Transverse colon (tissue), 4 donors: Measurements from ENCODE around the gene OCEL1. TPM values are rescaled to one million over a fixed set of nuclear protein-coding genes. Genes with fewer than 3 reads are reported as not detected.
A peak's percentile ranks its signal among the peaks of the same experiment; 100 is the strongest.
"Not testable (repeated sequence)": the region's sequence is repeated elsewhere in the genome, so short reads cannot be mapped to it uniquely, and the experiment has no call there.

Source experiments
- DNase-seq: peaks from one replicate; pipeline ENCODE4 v3.0.0-alpha.2; 2019
- H3K27ac ChIP-seq, 4 donors: fragments of 200-600 bp; sonication (generic); 2 replicates each; pipeline ENCODE4 v1.5.1; 2016 to 2018; ENCODE audit warnings: inconsistent platforms in 4 of 4
- H3K27me3 ChIP-seq: fragments of 200-600 bp; sonication (generic); 2 replicates; pipeline ENCODE4 v1.5.1; 2017; ENCODE audit warnings: inconsistent platforms
- H3K36me3 ChIP-seq, 4 donors: fragments of 200-600 bp; sonication (generic); 2 replicates each; pipeline ENCODE4 v1.5.1; 2017 to 2019; ENCODE audit warnings: inconsistent platforms in 4 of 4
- H3K4me1 ChIP-seq, 4 donors: fragments of 200-600 bp; sonication (generic); 2 replicates each; pipeline ENCODE4 v1.5.1; 2017 to 2020; ENCODE audit warnings: inconsistent platforms in 4 of 4
- H3K4me3 ChIP-seq, 4 donors: fragments of 200-600 bp; sonication (generic); 1 replicate in 1 of 4; 2 replicates in 3 of 4; pipeline versions ENCODE4 v1.5.1 to v1.6.1; 2017 to 2019; ENCODE audit warnings: inconsistent platforms in 4 of 4
- H3K9me3 ChIP-seq, 2 donors: fragments of 200-600 bp; sonication (generic); 2 replicates each; pipeline ENCODE4 v1.5.1; 2017 to 2019; ENCODE audit warnings: inconsistent platforms in 2 of 2
- EP300 ChIP-seq: sonication (generic); formaldehyde crosslinking; IDR thresholded peaks from one replicate; pipeline ENCODE4 v1.6.1; 2017; ENCODE audit warnings: antibody characterized with exemption, low read depth
- POLR2A ChIP-seq: fragments of 450-650 bp; IDR thresholded peaks from one replicate; pipeline ENCODE4 v1.6.1; 2016; ENCODE audit warnings: antibody characterized with exemption, mild to moderate bottlenecking, moderate library complexity
- POLR2AphosphoS5 ChIP-seq, 3 donors: sonication (generic); formaldehyde crosslinking; IDR thresholded peaks; one replicate each; pipeline ENCODE4 v1.6.1; 2016; ENCODE audit warnings: antibody characterized with exemption in 3 of 3
- WGBS, 2 donors: methylation state at CpG; one replicate each; pipeline ENCODE4 v1.1.5; 2018; ENCODE audit warnings: low coverage in 1 of 2; 5-methylcytosine and 5-hydroxymethylcytosine counted together
- in situ Hi-C, 4 donors: fragments of 200-750 bp; cut with MboI; loops; one replicate each; pipeline versions ENCODE4 v1.15.0 to v1.15.1; 2017; ENCODE audit warnings: low sequenced_read_pairs in 3 of 4, low pct_ligation_motif_present in 1 of 4, low pct_unique_long_range_greater_than_20kb in 1 of 4
- intact Hi-C: fragments of 100-400 bp; cut with DNase I; formaldehyde crosslinking; loops from one replicate; pipeline ENCODE4 v1.15.1; 2023; ENCODE audit warnings: low total_unique reads
- total RNA-seq, 4 donors: library from RNA; depleted of rRNA; stranded (reverse); fragments of >200 nt; gene quantifications; one replicate each; pipeline ENCODE4 v1.1.0, GENCODE V29; 2016
- TF ChIP-seq, protein P1 (sequence below), 5 experiments: fragments of 200-600 bp in 3 of 5; fragments of 450-650 bp in 2 of 5; sonication (generic) in 3 of 5; IDR thresholded peaks; 1 replicate in 2 of 5; 2 replicates in 3 of 5; pipeline ENCODE4 v1.5.1; 2016 to 2017; ENCODE audit warnings: antibody characterized with exemption in 5 of 5, inconsistent platforms in 3 of 5, mild to moderate bottlenecking in 2 of 5, moderate library complexity in 1 of 5

The OCEL1 gene
- total RNA-seq, 4 donors from 2014 or later = 4.8 to 42.6 (median 29.9) TPM

DNA sequence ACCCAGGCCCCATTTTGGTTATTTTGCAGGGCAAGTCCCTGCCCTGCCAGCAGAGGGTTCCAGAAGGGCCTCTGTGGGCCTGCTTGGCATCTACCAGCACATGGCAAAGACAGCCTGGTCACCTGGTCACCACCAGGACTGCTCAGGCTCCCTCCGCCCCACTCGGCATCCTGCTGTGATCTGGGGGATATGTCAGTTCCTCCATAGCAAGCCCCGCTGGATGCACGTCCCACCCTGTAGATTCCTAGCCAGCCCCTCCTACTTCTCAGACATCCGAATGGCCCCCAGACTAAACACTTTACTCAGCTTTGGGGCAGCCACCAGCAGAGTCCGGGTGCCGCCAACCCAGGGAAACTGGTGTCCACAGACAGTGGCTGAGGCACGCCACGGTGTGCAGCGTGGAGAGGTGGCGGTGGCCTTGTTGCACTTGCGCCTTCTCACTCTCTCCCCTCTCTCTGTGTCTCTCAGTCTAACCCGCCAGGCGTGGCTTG, 42.7 kb upstream of the OCEL1 start:
- Histone ChIP-seq H3K4me1 (peaks cover 0 to 7% (median 0%) of the 10 kb centered on the region in 4 donors), H3K36me3 (peaks cover 0 to 21% (median 6%) of the 10 kb centered on the region in 4 donors), H3K27me3 (no peaks in the 10 kb centered on the region), H3K4me3 (peak overlapping the region in 1 of 4 donors; percentile 15), H3K9me3 (no peaks in the 10 kb centered on the region), H3K27ac (peak overlapping the region in 2 of 4 donors; percentile 16 to 17)
- WGBS, 2 donors = 66% methylated on average over 14 of the region's 14 CpGs; no CpG with 5 or more reads in 1 of the 2 donors
- intact Hi-C loops (no loop called here), in situ Hi-C loops (no loop called here)
- TF ChIP-seq POLR2AphosphoS5 (IDR thresholded peaks at IDR 0.05) (no peak), POLR2A (no peak), EP300 (no peak)
- TF ChIP-seq, protein P1, sequence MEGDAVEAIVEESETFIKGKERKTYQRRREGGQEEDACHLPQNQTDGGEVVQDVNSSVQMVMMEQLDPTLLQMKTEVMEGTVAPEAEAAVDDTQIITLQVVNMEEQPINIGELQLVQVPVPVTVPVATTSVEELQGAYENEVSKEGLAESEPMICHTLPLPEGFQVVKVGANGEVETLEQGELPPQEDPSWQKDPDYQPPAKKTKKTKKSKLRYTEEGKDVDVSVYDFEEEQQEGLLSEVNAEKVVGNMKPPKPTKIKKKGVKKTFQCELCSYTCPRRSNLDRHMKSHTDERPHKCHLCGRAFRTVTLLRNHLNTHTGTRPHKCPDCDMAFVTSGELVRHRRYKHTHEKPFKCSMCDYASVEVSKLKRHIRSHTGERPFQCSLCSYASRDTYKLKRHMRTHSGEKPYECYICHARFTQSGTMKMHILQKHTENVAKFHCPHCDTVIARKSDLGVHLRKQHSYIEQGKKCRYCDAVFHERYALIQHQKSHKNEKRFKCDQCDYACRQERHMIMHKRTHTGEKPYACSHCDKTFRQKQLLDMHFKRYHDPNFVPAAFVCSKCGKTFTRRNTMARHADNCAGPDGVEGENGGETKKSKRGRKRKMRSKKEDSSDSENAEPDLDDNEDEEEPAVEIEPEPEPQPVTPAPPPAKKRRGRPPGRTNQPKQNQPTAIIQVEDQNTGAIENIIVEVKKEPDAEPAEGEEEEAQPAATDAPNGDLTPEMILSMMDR (IDR thresholded peaks at IDR 0.05) = no peak
- no peak for DNase-seq

DNA sequence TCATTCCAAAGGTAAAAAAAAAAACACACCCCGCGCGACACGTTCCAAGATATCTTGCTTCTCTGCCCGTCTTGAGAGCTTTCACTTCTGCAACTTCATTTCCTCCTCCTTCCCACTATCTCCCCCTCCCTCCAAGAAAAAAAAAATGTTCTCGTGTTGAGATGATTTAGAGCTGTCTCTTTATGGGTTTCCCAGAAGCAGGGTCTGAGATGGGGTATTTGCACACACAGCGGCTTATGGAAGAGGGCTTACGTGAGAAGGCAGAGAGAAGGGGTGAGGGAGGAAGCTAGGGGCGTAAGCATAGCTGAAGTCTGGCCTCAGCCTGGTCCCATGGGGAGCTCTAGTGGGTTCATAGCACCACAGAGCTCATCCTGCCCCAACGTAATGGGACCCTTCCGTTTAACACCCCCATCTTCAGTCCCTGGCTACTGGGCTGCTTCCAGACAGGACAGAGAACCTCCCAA, 42.1 kb upstream of the OCEL1 start:
- no peak for TF ChIP-seq POLR2A
- TF ChIP-seq POLR2AphosphoS5 (IDR thresholded peaks at IDR 0.05) = no peak
- no peak for TF ChIP-seq EP300
- TF ChIP-seq, protein P1 (IDR thresholded peaks at IDR 0.05) = no peak
- WGBS, 2 donors = 70 to 80% methylated on average over 9 to 11 of the region's 11 CpGs
- intact Hi-C loops = no loop called here

DNA sequence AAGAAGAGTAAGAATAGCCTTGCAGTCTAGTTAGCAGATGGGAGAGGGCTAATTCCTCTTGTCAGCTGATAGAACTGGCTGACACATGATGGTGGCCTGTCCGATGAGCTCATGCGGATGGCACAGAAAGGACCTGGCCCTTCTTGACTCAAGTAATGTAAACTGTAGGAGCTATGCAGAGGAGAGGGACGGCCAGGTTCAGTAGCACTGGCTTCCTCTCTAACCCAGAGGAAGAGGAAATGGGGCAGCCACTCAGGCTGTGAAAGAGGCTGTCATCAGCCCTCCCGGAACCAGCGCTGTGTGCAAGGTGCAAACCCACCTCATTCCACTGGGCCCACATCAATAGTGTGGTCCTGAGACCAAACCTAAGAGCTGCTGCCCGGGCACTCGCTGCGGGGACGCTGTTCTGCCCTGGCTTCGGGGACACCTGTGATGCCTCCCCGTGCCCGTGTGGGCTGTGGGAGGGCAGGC, 41.6 kb upstream of the OCEL1 start:
- 89% methylated on average over 12 of the region's 12 CpGs; no CpG with 5 or more reads in 1 of the 2 donors for WGBS, 2 donors
- in situ Hi-C loops = no loop called here
- Histone ChIP-seq H3K4me1 (peaks cover 0 to 7% (median 0%) of the 10 kb centered on the region in 4 donors), H3K27ac (peak overlapping the region in 3 of 4 donors; percentile 16 to 57 (median 22)), H3K36me3 (peaks cover 0 to 32% (median 11%) of the 10 kb centered on the region in 4 donors), H3K27me3 (no peaks in the 10 kb centered on the region), H3K4me3 (no peak overlapping the region), H3K9me3 (no peaks in the 10 kb centered on the region)
- DNase-seq = peak; percentile 26
- no peak for TF ChIP-seq EP300
- TF ChIP-seq, protein P1 (IDR thresholded peaks at IDR 0.05) = no peak
- TF ChIP-seq POLR2A = no peak
- TF ChIP-seq POLR2AphosphoS5 (IDR thresholded peaks at IDR 0.05) = no peak
- intact Hi-C loops = no loop called here

More for the DNA sequence above, 42.1 kb upstream of the OCEL1 start:
- Histone ChIP-seq H3K4me3 (no peak overlapping the region), H3K27ac (peak overlapping the region in 3 of 4 donors; percentile 16 to 57 (median 22)), H3K9me3 (no peaks in the 10 kb centered on the region), H3K36me3 (peaks cover 0 to 27% (median 8%) of the 10 kb centered on the region in 4 donors), H3K27me3 (no peaks in the 10 kb centered on the region), H3K4me1 (peaks cover 0 to 7% (median 0%) of the 10 kb centered on the region in 4 donors)
- in situ Hi-C loops = no loop called here
- DNase-seq = no peak

DNA sequence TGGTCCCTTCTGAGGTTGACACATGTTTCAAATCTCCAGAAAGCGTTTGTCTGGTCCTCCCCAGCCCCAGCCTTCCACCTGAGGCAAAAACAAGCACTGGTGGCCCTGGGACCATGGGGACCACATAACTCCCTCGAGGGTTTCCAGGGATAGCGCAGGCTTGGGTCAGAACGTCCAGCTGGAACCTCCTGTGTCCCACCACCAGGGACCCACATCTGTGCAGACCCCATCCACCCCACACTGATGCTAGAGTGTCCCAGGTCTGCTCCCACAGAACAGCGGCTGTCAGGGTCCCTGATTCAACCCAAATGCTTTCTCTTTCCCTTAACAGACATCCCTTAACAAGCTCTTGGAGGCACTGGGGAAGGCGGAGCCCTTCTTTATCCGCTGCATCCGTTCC, 40.4 kb upstream of the OCEL1 start:
- no peak overlapping the region for H3K27ac ChIP-seq
- H3K36me3 ChIP-seq = peaks cover 0 to 43% (median 14%) of the 10 kb centered on the region in 4 donors
- H3K4me1 ChIP-seq = peaks cover 0 to 7% (median 0%) of the 10 kb centered on the region in 4 donors
- 88 to 91% methylated on average over 2 to 8 of the region's 8 CpGs for WGBS, 2 donors
- in situ Hi-C loops (no loop called here), intact Hi-C loops (no loop called here)
- H3K9me3 ChIP-seq = no peaks in the 10 kb centered on the region
- DNase-seq = no peak
- H3K4me3 ChIP-seq = no peak overlapping the region
- TF ChIP-seq EP300 (no peak), POLR2AphosphoS5 (IDR thresholded peaks at IDR 0.05) (no peak), POLR2A (no peak)
- TF ChIP-seq, protein P1 (IDR thresholded peaks at IDR 0.05) = no peak
- no peaks in the 10 kb centered on the region for H3K27me3 ChIP-seq

DNA sequence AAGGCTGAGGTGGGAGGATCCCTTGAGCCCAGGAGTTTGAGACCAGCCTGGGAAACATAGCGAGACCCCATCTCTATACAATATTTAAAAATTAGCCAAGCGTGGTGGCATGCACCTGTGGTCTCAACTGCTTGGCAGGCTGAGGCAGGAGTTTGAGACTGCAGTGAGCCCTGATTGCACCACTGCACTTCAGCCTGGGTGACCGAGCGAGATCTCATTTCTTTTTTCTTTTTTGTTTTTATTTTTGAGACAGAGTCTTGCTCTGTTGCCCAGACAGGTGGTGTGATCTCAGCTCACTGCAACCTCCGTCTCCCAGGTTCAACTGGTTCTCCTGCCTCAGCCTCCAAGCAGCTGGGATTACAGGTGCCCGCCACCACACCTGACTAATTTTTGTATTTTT, 34.3 kb upstream of the OCEL1 start:
- WGBS, 2 donors = 67 to 79% methylated on average over 3 to 6 of the region's 6 CpGs

More for the DNA sequence above, 34.3 kb upstream of the OCEL1 start:
- H3K27me3 ChIP-seq, H3K27ac ChIP-seq, in situ Hi-C loops, H3K4me1 ChIP-seq, intact Hi-C loops, DNase-seq, H3K4me3 ChIP-seq, H3K9me3 ChIP-seq: not testable (repeated sequence)
- H3K36me3 ChIP-seq = peaks cover 0 to 78% (median 35%) of the 10 kb centered on the region in 4 donors
